Left colon (tissue), 2 donors: Measurements from ENCODE around the gene GPRC5C. TPM values are rescaled to one million over a fixed set of nuclear protein-coding genes. Genes with fewer than 3 reads are reported as not detected.

Experiments used
- ATAC-seq: fragments of 200-7000 bp; cut with Tn5 transposase; one replicate; pipeline ENCODE4 v1.9.1; 2020; ENCODE audit warnings: mild to moderate bottlenecking, moderate library complexity
- DNase-seq, 2 donors: peaks; one replicate each; pipeline ENCODE4 v3.0.0-alpha.2; 2020
- intact Hi-C, 2 donors: fragments of 100-400 bp; cut with DNase I in 1 of 2; cut with micrococcal nuclease in 1 of 2; formaldehyde crosslinking; loops; one replicate each; pipeline versions ENCODE4 v1.11.2 to v1.14.0; 2022; cut with DNase I, micrococcal nuclease
- total RNA-seq, 2 donors: library from RNA; stranded (reverse); fragmentation: NEBNext Ultra II Directional; extraction: Animal tissue kit (Norgen Biotek cat#: 25700); gene quantifications; one replicate each; pipeline ENCODE4 v1.2.1, GENCODE V29; 2021
- donor health status: DM: no; HTN: no; CAD: no.
- donor health status: DM: yes; HTN: yes; CAD: no.

Gene GPRC5C
- total RNA-seq, 2 donors from 2014 or later, result 155 to 161 TPM

DNA sequence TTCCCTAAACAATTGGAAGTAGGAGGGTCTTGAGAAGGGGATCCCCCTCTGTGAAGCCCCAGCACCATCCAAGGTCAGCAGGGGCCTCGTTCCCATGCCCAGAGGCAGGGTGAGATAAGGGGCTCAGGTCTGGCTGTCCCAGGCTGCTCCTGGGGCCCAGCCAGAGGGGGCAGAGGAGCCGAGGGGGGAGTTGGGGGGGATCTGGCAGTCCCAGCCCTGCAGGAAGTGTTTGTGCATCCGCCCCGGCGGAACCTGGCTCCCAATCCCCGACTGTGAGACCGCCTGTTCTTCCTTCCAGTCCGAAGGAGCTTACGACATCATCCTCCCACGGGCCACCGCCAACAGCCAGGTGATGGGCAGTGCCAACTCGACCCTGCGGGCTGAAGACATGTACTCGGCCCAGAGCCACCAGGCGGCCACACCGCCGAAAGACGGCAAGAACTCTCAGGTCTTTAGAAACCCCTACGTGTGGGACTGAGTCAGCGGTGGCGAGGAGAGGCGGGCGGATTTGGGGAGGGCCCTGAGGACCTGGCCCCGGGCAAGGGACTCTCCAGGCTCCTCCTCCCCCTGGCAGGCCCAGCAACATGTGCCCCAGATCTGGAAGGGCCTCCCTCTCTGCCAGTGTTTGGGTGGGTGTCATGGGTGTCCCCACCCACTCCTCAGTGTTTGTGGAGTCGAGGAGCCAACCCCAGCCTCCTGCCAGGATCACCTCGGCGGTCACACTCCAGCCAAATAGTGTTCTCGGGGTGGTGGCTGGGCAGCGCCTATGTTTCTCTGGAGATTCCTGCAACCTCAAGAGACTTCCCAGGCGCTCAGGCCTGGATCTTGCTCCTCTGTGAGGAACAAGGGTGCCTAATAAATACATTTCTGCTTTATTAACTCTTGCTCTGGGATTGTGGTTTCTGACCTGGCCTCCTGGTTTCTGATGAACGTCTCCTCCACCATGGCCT is 14.9 kb downstream of the GPRC5C start:
- ATAC-seq (no peak), DNase-seq (no peak)
- intact Hi-C loops, result no loop called here

DNA sequence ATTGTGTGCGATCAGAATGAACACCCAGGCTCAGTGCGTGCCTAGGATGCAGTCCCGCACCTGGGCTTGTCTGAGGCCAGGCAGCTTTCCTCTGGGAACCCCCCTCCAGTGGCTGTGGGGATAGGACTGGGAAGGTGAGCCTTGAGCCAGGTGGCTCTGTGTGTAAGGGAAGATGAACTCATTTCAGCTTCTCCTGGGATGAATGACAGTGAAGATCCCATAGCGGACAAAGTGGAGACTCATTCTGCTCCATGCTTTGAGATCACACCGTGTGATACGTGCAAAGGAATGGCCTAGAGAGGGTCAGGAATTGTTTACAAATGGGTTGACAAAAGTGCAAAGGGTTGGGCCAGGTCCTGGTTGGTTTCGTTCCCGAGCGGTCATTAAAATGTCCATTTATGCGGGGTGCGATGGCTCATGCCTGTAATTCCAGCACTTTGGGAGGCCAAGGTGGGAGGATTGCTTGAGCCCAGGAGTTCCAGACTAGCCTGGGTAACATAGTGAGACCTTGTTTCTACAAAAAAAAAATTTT is 15.8 kb downstream of the GPRC5C start:
- intact Hi-C loops, result no loop called here
- no peak for DNase-seq
- ATAC-seq, result no peak

DNA sequence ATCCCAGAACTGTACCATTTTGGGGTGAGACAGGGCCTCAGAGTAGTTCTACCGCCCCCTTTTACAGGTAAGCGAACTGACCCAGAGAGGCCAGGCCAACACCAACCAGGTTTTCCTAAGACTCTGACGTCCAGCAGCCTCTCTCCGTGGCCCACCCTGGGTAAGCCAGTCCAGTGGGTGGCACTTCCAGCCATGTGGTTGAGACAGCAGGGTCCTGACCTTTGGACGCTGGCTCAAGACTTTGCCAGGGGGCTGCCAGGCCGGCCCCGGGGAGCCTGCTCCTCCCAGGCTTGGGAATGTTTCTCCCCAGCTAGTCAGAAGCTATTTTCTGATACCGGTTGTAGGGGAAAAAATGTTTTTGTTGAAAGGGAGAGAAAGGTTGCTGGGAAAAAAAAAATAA is 16.9 kb downstream of the GPRC5C start:
- ATAC-seq (no peak), DNase-seq (no peak)
- intact Hi-C loops, result no loop called here

DNA sequence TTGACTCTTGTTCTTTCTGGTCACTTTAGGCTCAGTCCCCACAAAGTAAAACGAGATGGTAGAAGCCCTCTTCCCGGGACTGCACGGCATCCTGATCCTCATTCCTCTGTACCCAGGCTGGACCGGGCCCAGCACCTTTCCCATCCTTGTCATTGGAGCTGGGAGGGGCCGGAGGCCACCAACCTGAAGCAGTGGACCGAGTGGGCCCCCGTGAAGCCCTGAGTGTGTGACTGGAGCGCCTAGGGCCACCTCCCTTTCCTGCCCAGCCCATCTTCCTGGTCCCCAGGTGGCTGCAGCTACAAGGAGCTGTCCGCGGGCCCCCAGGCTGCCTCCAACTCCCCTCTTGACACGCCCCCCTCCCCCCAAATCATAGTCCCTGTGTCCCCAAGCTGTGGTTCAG is 17.4 kb downstream of the GPRC5C start:
- ATAC-seq (no peak), DNase-seq (no peak)
- intact Hi-C loops, result no loop called here

DNA sequence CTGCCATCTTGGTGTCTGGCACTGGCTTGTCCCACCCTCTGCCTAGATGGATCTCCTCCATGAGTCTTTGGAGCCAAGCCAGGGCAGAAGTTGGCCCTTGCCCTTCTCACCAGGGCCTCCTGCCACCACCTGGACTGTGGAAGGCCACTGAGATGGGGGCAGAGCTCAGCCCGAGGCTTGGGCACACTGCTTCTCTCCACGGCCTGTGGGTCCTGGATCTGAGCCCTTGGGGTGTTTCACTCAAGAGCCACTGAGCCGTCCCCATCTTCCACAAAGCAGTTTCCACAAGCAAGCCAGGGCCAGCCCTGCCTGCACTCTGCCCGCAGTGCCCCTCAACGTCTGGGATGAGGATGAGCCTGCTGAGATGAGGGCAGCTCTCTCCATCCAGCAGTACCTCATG is 17.9 kb downstream of the GPRC5C start:
- ATAC-seq (no peak), DNase-seq (no peak)

DNA sequence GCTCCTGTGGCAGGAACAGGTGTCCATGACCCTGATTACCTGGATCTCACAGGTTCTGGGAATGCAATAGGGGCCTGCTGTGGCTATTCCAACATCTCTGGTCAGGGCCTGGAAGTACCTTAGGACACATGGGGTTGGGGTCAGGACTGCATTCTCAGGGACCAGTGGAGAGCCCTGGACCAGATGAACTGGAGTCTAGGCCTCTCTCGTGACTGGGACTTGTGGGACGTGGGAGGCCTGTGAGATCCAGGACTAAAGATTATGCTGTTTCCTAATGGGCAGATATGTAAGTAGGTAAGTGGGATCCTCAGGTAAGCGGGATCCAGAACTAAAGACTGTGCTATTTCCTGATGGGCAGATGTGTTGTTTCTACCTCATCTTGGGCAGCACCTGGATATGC is 18.3 kb downstream of the GPRC5C start:
- no peak for DNase-seq
- intact Hi-C loops, result no loop called here
- ATAC-seq, result no peak

More for the DNA sequence above, 17.9 kb downstream of the GPRC5C start:
- intact Hi-C loops, result no loop called here

DNA sequence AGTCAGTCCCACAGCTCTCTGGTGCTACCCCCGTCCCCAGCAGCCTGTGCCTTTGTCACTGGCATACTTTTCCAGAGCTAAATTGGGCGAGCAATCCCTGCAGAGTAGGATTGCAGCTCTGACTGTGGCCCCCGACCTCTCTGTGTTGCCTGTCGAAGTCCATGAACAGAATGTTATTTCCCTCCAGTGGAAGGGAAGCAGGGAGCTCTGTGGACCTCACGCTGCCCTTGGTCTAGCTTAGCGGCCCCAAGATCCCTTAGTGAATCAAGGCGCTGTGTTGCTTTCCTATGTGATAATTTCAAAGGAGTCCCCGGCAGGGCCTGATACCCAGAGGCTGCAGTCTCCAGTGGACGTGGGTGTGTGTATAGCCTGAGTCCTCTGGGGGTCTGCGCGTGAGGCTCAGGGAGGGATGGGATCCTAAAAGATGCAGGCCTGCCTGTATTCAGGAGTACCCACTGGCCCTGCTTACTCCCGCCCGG is 19.1 kb downstream of the GPRC5C start:
- no peak for DNase-seq
- intact Hi-C loops, result no loop called here
- ATAC-seq, result no peak

DNA sequence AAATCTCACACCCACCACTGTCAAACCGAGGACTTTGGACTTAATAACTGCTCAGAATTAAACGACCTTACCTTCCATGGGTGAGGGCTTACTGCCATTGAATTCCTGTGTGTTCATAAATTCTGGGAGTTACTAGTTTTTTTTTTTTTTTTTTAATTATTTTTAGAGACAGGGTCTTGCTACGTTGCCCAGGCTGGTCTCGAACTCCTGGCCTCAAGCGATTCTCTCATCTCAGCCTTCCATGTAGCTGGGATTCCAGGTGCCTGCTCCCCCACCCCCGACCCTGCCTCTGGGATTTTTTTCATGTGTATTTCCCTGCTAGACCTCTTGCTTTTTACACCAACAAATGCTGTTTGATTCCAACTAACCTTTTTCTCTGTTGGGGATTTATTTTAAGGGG is 19.7 kb downstream of the GPRC5C start:
- intact Hi-C loops, result no loop called here
- no peak for ATAC-seq

DNA sequence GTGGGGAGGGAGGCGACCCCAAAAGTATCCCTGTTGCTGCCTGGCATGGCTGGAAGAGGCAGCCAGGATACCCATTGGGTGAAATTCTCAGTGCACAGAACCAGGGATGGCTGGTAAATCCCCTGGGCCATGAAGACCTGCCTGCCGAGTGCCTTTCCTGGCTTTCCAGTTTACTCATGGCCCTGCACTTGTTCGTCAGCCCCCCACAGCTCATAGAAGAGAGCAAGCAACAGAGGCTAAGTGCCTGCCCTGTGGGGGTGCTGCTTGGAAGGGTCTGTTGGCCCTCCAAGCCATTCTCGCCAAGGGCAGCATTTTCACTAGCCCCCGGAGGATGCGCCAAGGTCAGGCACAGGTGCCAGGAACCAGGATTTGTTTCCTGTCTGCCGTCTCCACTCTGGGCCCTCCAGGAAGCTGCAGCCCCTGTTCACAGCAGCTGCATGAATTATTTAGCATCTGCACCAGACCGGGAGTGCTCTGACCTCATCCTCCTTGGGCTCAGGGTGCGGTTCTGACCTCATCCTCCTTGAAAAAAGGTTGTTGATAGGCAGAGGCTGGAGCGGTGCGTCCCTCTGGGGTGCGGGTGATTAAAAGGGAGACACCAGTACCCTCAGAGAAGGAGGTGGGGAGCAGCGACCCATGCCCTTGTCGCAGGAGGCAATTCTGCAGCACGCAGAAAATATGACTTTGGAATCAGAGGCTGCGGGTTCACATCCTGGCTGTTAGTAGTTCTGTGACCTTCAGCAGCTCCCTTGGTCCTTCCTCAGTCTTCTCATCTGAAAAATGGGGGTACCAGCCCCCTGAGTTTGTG is 20.3 kb downstream of the GPRC5C start:
- intact Hi-C loops, result no loop called here
- ATAC-seq (peak; percentile 13), DNase-seq (no peak)

More for the DNA sequence above, 19.7 kb downstream of the GPRC5C start:
- no peak for DNase-seq

DNA sequence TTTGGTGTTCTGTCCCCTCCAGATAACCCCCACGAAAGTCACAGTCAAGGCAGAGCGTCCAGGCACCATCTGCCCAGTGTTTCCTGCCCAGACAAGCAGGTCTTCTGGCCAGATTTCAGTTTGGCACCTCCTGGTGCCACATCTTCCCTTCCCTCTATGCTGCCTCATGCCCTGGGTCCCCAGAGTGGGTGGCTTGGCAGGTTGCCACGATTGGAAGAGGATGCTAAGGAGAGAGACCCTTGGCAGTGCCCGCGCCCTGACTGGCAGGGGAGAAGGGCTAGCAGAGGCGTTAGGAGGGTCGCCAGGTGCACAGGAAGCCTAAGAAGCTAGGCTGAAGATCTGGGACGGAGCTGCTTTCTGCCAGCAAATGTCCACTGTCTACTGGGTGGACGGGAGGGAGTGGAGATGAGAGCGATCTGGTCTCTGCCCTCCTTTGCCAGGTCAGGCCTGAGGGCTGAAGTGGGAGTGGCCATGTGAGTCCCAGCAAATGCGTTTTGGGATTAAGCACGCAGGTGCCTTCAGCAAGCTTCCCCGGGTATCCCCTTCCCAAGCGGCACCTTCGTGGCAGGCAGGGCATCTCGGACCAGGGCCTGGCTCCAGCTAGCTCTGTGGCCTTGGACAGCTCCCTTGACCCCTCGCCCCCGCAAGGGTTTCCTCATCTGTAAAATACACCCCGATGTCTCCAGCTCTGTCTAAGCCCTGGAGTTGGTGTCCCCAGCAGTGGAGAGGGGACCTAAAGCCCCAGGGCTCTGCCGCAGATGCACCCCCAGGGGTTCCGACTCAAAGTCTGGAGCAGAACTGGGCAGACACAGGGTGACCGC is 21.2 kb downstream of the GPRC5C start:
- DNase-seq, result peak in 1 of 2 donors; percentile 47
- intact Hi-C loops, result no loop called here
- no peak for ATAC-seq

DNA sequence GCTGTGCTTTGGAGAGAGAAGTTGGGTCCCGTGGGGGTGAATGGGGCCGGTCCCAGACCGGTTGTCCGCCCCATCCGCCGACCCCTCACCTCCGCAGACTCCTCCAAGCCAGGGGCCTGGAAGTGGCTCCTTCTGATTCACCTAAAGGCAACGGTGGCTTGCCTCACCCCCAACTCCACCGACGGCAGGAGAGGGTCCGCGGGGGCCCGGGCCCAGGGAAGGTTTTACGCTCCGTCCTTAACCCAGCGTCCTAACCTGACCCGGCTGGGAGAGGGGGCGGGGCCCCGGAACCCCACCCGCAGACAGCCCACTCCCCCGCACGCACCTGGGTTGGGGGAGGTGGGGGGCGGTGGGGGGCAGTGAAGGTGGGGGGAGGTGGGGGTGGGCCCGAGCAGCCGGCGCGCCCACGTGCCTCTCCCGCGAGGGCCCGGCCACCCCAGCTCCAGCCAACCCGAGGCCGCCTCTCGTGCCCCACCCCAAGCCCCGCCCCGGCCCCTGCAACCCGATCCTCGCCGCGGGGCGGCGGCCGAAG is 21.8 kb downstream of the GPRC5C start:
- ATAC-seq, result peak; percentile 86
- intact Hi-C loops, result no loop called here
- DNase-seq, result peak in 1 of 2 donors; percentile 91

DNA sequence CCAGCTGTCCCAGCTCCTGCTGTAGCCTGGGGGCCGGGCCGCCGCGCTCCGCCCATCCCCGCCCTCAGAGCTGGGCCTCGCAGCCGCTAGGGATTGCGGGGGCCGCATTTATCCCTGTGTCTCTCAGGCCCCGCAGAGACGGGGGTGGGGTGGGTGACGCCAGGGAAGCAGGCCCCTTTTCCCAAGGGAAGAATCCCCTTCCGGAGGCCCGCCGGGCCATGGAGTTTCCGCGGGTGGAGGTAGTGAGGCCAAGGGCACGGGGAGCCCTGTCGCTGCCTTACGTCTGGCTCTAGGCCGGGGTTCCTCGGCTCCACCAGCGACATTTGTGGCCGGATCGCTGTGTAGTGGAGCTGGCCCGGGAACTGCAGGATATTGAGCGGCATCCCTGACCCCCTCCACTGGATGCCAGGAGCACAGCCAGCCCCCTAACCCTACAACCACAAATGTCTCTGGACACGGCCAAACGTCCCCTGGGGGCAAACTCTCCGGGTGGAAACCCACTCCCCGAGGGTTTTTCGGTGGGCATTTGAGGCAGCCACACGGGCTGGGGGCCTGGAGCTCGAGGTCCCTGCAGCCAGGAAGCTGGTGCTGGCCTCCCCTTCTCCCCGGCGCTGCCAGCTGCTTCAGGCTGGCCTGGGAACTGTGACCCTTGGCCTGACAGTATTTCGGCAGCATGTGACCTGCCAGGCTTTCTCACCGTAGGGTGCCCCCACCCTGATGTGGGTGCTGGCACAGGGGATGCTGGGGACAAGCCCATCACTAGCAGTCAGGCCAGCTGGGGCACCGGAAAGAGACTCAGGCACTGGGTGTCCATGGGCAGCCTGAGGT is 22.5 kb downstream of the GPRC5C start:
- ATAC-seq, result peak; percentile 48
- intact Hi-C loops, result loop anchor here in 1 of 2 donors (5.0 kb wide), 1 partner anchor 77 kb away; no protein-coding TSS in a partner anchor
- peak in 1 of 2 donors; percentile 92 for DNase-seq

DNA sequence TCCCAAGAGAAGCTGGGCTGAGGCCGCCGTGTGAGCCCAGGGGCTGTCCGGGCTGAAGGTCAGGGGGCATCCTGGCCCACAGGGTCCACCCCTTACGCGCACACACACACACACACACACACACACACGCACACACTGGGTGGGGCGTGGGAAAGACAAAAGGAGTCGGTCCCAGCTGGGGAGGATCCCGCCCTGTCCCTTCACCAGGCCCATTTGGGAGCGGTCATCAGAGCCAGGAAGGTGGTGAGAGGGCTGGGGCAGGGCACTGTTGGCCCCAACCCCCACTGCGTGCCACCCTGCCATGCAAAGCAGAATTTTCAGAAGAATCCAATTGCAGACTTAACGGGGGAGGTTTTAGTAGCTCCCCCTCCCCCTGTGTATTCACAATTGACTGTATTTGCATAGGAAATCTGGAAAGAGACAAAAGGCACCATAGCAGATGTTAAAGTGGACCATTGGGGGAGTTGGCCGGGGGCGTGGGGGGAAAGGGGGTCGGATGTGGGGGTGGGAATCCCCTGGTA is 23.2 kb downstream of the GPRC5C start:
- intact Hi-C loops, result loop anchor here in 1 of 2 donors (5.0 kb wide), 1 partner anchor 78 kb away; no protein-coding TSS in a partner anchor
- DNase-seq, result peak; percentile 68 to 71
- ATAC-seq, result peak; percentile 48

DNA sequence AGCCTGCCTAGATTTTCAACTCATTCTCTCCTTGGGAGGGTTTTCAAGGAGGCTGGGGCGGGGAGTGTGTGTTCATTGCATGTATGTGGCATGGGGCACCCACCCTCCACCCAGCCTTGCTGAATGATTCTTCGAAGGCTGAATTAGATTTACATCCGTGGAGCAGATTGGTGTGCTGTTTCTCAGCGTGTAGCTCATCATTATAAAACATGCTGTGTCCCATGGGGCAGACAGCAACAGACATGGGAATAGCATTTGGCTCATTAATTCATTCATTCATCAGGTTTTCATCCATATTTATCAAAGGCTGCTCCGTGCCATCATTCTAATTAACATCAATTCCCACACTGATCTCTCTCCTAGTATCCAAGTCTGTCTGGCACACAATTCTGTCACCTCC is 23.9 kb downstream of the GPRC5C start:
- intact Hi-C loops, result loop anchor here (2.0 to 5.0 kb wide), 2 partner anchors 77 to 79 kb away; no protein-coding TSS in a partner anchor
- DNase-seq, result no peak
- no peak for ATAC-seq

DNA sequence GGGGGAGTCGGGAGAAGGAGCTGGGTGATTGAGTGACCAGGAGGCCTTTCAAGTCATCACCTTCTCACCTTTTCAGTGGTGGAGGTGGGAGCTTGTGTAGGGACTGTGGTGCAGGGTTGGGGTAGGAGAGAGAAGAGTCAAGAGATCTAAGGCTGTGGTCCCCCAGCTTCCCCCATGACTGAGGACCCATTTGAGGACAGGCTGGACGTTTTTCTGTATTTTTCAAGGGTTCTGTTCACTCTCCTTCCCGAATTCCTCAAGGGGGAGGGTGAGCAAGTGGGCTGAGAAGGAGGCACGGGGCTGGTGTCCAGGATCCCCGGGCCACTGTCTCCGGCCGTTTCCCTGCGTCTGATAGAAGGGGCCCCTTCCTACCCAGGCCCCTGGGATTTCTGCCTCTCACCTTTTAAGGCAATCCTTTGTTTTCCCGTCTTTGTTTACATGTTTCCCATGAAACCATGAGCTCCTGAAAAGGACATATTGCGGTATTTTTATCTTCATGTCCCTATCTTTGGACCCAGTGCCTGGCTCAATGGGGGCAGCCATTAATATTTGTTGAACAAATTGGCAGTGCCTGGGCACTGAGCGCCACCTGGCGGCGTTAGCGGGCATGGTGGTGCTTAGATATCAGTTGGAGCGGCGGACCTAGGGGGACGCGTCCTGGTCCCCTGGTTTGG is 25.4 kb downstream of the GPRC5C start:
- no peak for ATAC-seq

DNA sequence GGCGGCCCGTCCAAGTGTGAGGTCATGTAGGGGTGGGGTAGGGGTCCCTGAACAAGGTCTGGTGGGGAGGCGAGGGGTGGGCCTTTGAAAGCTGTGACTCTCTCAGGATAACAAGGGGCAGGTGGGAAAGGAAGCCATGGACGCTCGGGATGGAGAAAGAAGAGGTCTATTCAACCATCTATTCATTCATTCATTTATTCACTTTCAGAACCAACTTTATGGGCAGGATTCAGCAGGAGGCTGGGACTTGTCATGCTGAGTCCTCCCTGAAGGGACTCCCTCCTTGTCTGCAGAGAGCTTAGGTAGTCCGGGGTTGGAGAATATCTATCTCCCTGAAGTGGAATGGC is 25.9 kb downstream of the GPRC5C start:
- intact Hi-C loops, result loop anchor here (2.0 to 5.0 kb wide), 2 partner anchors 79 to 80 kb away; no protein-coding TSS in a partner anchor

More for the DNA sequence above, 25.4 kb downstream of the GPRC5C start:
- DNase-seq, result peak; percentile 60 to 85
- intact Hi-C loops, result loop anchor here (2.0 to 5.0 kb wide), 2 partner anchors 78 to 80 kb away; no protein-coding TSS in a partner anchor

More for the DNA sequence above, 25.9 kb downstream of the GPRC5C start:
- ATAC-seq, result no peak
- no peak for DNase-seq
